ENCODE results near the gene USP7.
"Not testable (repeated sequence)": the region's sequence is repeated elsewhere in the genome, so short reads cannot be mapped to it uniquely, and the experiment has no call there.

The USP7 gene

DNA sequence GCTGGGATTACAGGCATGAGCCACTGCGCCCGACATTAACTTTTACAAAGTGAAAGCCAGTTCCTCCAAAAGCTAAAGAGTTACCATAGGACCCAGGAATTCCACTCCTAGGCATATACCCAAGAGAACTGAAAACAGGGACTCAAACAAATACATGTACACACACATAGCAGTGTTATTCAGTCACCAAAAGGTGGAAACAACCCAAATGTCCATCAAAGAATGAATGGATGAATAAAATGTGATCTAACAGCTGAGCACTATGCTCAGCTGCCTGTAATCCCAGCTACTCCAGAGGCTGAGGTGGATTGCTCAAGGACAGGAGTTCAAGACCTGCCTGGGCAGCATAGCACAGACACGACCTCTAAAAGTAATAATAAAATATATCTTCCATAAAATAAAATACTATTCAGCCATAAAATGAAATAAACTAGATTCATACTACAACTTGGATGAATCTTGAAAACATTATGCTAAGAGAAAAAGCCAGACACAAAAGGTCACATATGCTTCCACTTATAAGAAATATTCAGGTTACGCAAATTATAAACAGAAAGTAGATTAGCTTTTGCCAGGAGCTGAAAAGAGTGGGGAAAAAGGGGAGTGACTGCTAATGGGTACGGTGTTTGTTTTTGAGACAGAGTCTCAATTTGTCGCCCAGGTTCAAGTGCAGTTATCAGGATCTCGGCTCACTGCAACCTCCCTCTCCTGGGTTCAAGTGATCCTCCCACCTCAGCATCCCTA, 9.3 kb upstream of the USP7 start:
- no peak for DNase-seq (ENCODE audit: low spot score)

DNA sequence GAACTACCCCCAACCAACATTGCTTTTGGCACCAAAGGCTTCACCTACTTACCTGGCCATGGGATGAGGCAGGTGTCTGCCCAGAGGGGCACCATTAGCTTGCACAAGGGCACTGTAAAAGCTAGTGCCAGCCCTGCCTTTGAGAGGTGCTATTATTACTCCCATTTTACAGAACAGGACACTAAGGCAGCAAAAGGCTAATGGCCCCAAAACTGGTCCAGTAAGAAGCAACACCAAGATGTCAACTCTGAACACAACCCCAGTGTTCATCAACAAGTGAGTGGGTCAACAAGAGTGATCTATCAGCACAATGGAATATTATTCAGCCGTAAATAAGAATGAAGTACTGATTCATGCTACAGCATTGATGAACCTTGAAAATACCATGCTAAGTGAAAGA, 7.7 kb upstream of the USP7 start:
- no peak for DNase-seq (ENCODE audit: low spot score)

GRCh38 chr16:8969202-8969897, 5.6 kb upstream of the USP7 start:
- DNase-seq (ENCODE audit: low spot score): not testable (repeated sequence)

DNA sequence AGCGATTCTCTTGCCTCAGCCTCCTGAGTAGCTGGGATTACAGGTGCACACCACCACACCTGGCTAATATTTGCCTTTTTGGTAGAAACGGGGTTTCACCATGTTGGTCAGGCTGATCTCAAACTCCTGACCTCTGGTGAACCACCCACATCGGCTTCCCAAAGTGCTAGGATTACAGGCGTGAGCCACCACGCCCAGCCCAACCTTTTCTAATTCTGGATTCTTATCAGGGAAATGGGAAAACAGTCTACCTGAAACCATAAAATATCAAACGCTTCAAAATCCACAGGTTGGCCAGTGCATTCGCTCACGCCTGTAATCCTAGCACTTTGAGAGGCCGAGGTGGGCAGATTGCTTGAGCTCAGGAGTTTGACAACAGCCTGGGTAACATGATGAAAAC, 4.3 kb upstream of the USP7 start:
- DNase-seq (ENCODE audit: low spot score): not testable (repeated sequence)

GRCh38 chr16:8967132-8967821, 3.6 kb upstream of the USP7 start:
- no peak for DNase-seq (ENCODE audit: low spot score)

DNA sequence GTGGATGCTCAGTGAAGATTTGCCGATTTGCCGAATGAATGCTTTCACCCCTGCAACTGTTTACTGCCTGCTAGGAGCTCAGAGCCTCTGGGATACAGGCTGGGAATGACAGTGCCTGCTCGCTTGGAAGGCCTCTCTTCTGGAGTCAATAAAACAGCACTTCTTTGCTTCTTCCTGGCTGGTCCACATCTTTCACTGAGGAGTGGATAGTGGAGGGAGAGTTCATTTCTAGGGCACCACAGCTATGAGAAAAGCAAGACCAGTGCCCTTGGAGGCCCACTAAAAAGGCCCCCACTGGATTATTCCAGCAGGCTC, 3.1 kb upstream of the USP7 start:
- DNase-seq (ENCODE audit: low spot score): no peak

DNA sequence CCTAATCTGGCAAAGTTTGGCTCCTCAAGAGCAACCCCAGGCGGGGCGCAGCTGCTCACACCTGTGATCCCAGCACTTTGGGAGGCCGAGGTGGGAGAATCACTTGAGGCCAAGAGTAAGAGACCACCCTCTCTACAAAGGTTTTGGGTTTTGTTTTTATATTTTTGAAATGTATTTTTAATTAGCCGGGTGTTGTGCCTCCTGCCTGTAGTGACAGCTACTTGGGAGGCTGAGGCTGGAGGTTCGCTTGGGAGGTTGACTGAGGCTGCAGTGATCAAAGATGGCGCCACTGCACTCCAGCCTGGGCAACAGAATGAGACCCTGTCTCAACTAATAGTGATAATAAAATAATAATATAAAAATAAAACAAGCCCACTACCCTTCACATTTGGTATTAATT, 756 bp upstream of the USP7 start:
- DNase-seq (ENCODE audit: low spot score): no peak

DNA sequence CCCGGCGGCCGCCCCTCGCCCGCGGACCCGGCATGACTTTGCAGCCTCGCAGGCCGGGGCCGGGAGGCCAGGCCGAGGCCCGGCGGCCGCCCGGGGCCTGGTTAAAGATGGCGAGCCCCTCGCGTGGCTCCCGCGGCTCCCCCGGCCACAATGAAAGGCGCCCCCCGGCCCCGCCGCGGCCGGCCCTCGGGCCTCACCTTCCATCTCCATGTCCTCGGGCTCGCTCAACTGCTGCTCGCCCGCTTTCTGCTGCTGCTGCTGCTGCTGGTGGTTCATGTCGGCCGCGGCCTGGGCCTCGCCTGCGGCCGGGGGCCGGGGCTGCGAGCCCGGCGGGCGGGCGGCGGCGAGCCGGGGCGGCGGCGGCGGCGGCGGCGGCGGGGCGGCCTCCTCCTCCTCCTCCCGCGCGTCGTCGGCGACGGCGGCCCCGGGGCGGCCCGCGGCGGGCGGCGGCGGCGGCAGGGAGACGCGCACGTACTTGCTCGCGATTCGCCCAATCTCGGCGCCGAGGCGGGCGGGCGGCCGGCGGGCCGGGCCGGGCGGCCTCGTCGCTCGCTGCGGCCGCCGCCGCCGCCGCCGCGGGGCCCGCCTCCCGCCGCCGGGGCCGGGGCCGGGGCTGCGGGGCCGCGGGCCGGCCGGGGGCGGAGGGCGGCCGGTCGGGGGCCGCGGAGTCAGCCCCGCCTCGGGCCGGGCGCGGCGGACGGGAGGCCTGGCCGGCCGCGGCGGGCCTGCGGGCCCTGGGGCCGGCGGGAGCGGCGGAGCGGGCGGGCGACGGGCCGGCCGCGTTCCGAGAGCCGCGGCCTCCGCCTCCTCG, 491 bp downstream of the USP7 start:
- no peak for DNase-seq (ENCODE audit: low spot score)

DNA sequence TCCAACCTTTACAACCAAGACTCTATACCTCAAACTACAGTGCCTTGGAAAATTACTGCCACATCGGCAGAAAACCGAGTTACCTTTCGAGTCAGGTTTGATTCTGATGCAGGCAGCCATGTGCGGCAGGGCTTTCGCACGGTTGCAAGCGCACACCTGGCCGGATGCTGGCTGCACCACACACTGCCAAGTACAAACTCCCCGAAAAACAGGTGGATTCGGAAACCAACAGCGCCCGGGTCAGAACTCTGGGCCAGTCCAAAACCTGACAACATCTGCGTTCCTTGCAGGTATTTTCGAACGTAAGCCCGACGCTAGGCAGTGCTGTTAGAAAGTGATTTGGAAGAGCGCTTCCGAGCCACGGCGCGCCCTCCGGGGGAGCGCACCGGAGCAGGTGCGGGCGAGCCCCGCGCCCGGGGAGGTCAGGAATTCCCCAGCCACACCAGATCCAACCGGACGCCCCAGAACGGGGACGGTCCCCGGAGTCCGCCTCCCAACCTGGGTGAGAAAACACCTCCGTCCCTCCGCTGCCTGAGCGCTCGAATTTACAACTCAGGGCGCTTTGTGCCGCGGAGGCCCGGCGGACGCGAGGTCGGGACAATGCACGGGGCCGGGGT, 1.2 kb downstream of the USP7 start:
- DNase-seq (ENCODE audit: low spot score): no peak

DNA sequence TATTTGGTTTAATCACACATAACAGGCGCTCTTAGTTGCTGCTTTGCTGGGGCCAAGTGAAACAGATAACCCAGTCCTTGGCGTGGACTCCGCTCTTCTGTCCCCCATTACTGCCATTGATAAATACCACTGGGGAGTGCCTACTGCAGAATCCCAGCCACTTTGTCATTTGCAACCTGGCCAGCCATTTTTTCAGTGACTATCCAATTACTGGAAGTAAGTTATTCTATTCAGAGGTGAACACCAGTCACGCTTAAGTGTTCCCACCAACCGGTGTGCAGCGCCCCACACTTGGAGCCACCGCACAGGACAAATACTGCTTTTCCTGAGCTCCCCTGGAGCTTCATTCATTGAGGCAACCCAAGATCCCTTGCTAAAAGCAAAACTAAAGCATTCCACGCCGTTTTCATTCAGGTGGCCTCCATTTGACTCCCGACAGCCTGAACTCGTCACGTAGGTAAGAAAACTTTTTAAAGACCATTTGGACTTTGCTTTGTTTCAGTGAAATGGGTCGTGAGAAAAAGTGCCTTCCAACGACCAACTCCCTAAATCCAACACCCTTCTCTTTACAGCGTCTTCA, 1.8 kb downstream of the USP7 start:
- DNase-seq (ENCODE audit: low spot score): no peak

GRCh38 chr16:8960788-8961109, 3.0 kb downstream of the USP7 start:
- no peak for DNase-seq (ENCODE audit: low spot score)

DNA sequence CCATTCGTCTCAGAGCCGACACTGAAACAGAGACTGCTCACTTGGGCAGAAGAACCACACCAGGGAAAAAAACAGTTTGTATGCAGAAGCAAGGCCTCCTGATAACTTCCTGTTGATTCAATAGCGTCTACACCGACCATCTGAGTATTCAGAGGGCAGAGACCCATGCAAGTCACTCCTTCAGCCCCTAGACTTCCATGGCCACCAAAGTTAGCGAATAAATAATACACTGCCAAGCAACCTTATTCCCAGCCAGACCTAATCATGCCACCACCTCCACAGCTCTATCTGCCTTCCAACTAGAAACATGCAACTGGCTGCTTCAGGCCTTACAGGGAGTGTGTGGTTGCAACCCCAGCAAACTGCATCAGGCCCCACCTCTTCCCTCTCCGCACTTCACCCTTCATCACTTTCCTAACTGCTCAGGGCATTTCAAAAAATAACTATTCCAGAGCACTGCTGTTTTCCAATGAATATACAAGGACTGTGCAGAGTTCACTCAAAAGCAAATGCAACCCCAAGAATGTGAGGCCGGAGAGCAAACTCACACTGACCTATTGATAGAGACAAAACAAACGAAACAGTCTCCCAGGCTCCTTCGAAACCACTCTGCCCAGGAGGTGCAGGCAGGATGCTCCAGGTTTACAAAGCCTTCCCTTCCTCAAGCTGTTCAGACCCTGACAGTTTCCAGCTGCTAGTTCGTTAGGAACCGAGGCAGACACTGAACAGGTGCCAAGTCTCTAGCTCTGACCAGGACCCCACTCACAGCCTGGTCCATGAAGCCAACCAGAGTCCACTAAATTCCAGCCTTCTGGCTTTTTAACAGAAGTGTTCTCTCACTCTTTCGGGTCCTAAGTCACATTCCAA, 3.6 kb downstream of the USP7 start:
- DNase-seq (ENCODE audit: low spot score): peak; percentile 24

GRCh38 chr16:8958344-8959167, 5.2 kb downstream of the USP7 start:
- DNase-seq (ENCODE audit: low spot score): no peak

DNA sequence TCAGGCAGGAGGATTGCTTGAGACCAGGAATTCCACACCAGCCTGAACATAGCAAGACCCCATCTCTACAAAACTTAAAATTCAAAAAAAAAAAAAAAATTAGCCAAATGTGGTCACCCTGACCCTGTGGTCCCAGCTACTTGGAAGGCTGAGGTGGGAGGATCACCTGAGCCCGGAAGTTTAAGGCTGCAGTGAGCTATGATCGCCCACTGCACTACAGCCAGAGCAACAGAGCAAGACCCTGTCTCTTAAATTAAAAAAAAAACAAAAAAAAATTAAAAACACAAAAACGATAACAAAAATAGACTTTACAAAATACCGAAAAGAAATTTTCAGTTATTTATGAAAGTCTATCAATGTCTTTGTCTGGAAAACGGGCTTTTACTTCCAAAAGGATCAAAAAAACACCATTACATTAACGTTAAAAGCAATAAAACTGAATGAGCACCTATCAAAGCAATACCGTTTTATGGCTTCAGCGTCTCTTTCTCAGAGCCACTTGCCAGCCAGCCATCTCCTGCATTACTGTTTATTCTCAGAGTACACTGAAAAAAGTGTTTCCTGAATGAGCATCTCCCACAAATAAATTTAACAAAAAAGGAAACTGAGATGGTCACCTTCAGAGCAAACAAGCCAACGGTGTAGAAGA, 6.1 kb downstream of the USP7 start:
- DNase-seq (ENCODE audit: low spot score): no peak

GRCh38 chr16:8957063-8957397, 6.7 kb downstream of the USP7 start:
- no peak for DNase-seq (ENCODE audit: low spot score)

DNA sequence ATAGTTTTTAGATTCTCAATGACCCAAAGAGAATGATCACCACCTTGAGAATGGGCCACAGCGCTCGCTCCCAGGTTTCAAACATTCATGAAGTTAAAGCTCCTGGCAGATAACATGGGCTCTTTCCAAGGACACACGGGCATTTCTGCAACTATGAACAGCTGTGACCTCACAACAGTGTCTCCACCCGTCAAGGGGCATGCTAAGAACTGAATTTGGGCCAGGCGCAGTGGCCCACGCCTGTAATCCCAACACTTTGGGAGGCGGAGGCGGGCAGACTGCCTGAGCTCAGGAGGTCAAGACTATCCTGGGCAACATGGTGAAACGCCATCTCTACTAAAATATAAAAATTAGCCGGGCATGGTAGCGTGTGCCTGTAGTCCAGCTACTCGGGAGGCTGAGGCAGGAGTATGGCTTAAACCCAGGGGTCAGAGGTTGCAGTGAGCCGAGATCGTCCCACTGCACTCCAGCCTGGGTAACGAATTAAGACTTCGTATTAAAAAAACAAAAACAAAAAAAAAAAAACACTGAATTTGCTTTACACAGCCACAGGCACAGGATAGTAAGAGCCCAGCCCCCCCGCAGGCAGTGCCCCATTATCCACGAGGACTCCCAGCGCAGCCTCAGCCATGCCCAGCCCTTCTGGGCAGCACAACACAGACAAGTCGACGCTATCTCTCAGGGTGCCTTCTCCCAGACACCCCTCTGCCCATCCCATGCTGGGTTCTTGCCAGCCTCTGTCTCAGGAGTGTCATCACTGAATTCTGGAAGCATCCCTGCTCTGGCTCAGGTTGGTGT, 7.2 kb downstream of the USP7 start:
- no peak for DNase-seq (ENCODE audit: low spot score)

DNA sequence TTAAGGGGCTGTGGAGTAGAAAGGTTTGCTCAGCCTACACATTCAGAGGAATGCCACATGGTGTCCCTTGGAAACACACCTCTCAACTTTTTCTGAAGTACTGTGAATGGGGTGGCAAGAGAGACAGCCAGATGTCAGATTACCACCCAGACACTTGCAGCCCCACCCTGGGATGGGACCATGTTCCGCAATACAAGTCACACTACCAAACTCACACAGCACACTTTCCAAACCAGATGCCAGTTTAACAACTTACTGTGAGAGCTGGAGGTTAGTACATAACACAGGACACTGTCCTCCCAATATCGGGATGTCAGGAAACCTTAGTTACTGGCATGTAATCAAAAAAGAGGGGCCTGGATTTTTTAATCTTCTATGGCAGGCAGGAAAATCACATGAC, 7.9 kb downstream of the USP7 start:
- no peak for DNase-seq (ENCODE audit: low spot score)

DNA sequence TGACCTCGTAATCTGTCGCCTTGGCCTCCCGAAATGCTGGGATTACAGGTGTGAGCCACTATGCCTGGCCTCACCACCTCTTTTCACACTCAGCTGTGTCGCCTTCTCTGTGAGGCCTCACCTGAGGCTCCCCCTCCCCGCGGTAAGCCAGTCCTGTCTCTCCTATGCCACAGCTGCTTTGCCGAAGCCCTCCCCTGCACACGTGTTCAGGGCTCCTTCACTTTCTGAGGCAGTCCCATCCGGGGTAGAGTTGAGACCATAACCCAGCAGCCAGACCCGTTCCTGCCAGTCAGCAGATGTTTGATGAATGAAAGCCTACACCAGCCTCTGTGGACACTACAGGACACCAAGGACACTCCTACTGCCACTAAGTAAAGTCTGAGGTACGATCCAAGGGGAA, 10.6 kb downstream of the USP7 start:
- no peak for DNase-seq (ENCODE audit: low spot score)
